ENCODE measurements around the gene URB2. TPM values are rescaled to one million over a fixed set of nuclear protein-coding genes. Genes with fewer than 3 reads are reported as not detected.

Gene URB2
- total and polyA plus RNA-seq, 2 of the 13 experiments (the other 11 are each of a cell fraction or from before 2014, with no cell fraction given): 4.0 to 17.6 TPM

DNA sequence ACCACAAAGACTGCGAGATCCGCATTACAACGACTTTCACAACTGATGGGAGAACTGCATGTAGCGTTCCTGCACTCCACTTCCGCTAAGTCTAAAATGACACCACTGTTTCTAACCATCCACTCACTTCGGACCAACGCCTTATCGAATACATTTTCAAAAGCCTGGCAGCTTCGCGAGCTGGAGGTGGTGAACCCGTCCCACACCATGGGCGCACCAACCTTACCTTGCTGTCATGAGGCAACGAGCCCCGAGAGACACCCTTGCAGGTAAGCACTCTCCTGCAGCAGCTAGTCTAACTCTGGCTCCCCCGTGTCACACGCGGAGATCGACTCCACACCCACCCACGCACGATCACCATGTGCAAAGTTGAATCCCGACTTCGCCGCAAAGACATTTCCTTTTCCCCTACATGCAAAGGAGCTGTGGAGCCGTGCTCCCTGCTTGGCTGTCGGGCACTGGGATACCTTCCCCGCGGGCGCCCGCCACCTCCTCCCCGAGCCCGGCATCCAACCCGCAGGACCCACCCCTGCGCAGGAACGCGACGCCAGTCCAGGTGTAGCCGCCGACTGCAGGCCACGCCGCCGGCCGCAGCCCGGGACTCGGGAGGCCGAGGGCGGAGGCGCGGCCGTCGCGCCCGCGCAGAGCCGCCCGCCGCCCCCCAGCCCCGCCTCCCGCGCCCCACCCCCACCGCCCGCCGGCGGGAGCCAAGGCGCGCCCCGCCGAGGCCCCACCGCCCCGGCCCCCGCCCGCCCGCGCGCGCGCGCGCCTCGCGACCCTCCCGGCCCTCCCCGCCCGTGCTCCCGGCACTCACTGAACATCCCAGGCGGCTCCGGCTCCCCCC is 754 bp upstream of the URB2 start (continued):
- no peak for TF ChIP-seq ZFP82 (CRISPR knock-in tag; IDR thresholded peaks at IDR 0.05; ENCODE audit: borderline replicate concordance)
- TF ChIP-seq NR2F2 (IDR thresholded peaks at IDR 0.05; ENCODE audit: borderline replicate concordance, low read depth): peak; percentile 32; the same call in 1 of the 2 replicates
- TF ChIP-seq ZNF781 (CRISPR knock-in tag; IDR thresholded peaks at IDR 0.05; ENCODE audit: borderline replicate concordance, not compliant biosample characterization): peak; percentile 26
- no peak for TF ChIP-seq ATRX (CRISPR knock-in tag; IDR thresholded peaks at IDR 0.05; ENCODE audit: borderline replicate concordance)
- TF ChIP-seq, protein P1, sequence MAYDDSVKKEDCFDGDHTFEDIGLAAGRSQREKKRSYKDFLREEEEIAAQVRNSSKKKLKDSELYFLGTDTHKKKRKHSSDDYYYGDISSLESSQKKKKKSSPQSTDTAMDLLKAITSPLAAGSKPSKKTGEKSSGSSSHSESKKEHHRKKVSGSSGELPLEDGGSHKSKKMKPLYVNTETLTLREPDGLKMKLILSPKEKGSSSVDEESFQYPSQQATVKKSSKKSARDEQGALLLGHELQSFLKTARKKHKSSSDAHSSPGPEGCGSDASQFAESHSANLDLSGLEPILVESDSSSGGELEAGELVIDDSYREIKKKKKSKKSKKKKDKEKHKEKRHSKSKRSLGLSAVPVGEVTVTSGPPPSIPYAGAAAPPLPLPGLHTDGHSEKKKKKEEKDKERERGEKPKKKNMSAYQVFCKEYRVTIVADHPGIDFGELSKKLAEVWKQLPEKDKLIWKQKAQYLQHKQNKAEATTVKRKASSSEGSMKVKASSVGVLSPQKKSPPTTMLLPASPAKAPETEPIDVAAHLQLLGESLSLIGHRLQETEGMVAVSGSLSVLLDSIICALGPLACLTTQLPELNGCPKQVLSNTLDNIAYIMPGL (CRISPR knock-in tag; IDR thresholded peaks at IDR 0.05; ENCODE audit: borderline replicate concordance in 1 of 2, low read depth in 1 of 2): no peak
- TF ChIP-seq KDM5A (IDR thresholded peaks at IDR 0.05; ENCODE audit: borderline replicate concordance, low read length): no peak
- no peak for TF ChIP-seq MYC (CRISPR knock-in tag; IDR thresholded peaks at IDR 0.05; ENCODE audit: borderline replicate concordance)
- no peak for TF ChIP-seq ZKSCAN5 (CRISPR knock-in tag; IDR thresholded peaks at IDR 0.05)
- TF ChIP-seq ZNF431 (CRISPR knock-in tag; IDR thresholded peaks at IDR 0.05; ENCODE audit: borderline replicate concordance, low read depth): no peak
- TF ChIP-seq, protein P2, sequence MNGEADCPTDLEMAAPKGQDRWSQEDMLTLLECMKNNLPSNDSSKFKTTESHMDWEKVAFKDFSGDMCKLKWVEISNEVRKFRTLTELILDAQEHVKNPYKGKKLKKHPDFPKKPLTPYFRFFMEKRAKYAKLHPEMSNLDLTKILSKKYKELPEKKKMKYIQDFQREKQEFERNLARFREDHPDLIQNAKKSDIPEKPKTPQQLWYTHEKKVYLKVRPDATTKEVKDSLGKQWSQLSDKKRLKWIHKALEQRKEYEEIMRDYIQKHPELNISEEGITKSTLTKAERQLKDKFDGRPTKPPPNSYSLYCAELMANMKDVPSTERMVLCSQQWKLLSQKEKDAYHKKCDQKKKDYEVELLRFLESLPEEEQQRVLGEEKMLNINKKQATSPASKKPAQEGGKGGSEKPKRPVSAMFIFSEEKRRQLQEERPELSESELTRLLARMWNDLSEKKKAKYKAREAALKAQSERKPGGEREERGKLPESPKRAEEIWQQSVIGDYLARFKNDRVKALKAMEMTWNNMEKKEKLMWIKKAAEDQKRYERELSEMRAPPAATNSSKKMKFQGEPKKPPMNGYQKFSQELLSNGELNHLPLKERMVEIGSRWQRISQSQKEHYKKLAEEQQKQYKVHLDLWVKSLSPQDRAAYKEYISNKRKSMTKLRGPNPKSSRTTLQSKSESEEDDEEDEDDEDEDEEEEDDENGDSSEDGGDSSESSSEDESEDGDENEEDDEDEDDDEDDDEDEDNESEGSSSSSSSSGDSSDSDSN (CRISPR knock-in tag; IDR thresholded peaks at IDR 0.05): no peak; the same call in 1 of the 2 replicates
- peak; percentile 54; the same call in 1 of the 2 replicates for TF ChIP-seq ZNF788 (CRISPR knock-in tag; IDR thresholded peaks at IDR 0.05; ENCODE audit: borderline replicate concordance)
- TF ChIP-seq, protein P3, sequence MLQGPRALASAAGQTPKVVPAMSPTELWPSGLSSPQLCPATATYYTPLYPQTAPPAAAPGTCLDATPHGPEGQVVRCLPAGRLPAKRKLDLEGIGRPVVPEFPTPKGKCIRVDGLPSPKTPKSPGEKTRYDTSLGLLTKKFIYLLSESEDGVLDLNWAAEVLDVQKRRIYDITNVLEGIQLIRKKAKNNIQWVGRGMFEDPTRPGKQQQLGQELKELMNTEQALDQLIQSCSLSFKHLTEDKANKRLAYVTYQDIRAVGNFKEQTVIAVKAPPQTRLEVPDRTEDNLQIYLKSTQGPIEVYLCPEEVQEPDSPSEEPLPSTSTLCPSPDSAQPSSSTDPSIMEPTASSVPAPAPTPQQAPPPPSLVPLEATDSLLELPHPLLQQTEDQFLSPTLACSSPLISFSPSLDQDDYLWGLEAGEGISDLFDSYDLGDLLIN (CRISPR knock-in tag; IDR thresholded peaks at IDR 0.05; ENCODE audit: borderline replicate concordance): no peak
- peak; percentile 56; the same call in 1 of the 2 replicates for TF ChIP-seq MTA1 (CRISPR knock-in tag; IDR thresholded peaks at IDR 0.05; ENCODE audit: borderline replicate concordance)
- TF ChIP-seq JUNB (CRISPR knock-in tag; IDR thresholded peaks at IDR 0.05; ENCODE audit: borderline replicate concordance): no peak
- TF ChIP-seq ZNF761 (CRISPR knock-in tag; conservative IDR thresholded peaks at IDR 0.05): no peak
- no peak for TF ChIP-seq ZKSCAN1 (IDR thresholded peaks at IDR 0.05; ENCODE audit: low read length)
- no peak for TF ChIP-seq THAP11 (CRISPR knock-in tag; IDR thresholded peaks at IDR 0.05)
- TF ChIP-seq, protein P4, sequence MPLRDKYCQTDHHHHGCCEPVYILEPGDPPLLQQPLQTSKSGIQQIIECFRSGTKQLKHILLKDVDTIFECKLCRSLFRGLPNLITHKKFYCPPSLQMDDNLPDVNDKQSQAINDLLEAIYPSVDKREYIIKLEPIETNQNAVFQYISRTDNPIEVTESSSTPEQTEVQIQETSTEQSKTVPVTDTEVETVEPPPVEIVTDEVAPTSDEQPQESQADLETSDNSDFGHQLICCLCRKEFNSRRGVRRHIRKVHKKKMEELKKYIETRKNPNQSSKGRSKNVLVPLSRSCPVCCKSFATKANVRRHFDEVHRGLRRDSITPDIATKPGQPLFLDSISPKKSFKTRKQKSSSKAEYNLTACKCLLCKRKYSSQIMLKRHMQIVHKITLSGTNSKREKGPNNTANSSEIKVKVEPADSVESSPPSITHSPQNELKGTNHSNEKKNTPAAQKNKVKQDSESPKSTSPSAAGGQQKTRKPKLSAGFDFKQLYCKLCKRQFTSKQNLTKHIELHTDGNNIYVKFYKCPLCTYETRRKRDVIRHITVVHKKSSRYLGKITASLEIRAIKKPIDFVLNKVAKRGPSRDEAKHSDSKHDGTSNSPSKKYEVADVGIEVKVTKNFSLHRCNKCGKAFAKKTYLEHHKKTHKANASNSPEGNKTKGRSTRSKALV (CRISPR knock-in tag; IDR thresholded peaks at IDR 0.05): no peak
- TF ChIP-seq ZIK1 (CRISPR knock-in tag; IDR thresholded peaks at IDR 0.05; ENCODE audit: borderline replicate concordance, low read depth): no peak
- no peak for TF ChIP-seq ZNF207 (IDR thresholded peaks at IDR 0.05; ENCODE audit: borderline replicate concordance)
- TF ChIP-seq RARA (CRISPR knock-in tag; IDR thresholded peaks at IDR 0.05): no peak
